ENCODE data around the gene MLLT1. TPM values are rescaled to one million over a fixed set of nuclear protein-coding genes. Genes with fewer than 3 reads are reported as not detected.

Gene MLLT1
- total and polyA plus RNA-seq, 2 of the 8 experiments (the other 6 are each of a cell fraction or from before 2014, with no cell fraction given) = 18.8 to 45.1 TPM

DNA sequence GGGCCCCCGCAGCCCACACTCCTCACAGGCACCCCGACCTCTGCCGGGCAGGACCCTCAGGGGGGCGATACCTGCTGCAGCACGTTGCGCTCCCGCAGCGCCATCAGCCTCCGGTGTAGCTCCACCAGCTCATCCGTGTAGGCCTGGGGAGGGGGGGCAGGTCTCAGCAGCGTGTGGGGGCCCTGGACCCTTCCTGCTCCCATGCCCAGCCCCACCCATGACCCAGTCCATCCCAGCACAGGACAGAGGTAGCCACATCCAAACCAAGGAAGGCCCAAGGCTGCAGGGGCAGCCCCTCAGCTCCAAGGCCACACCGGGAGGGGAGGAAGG is 66.5 kb downstream of the MLLT1 start:
- CTCF ChIA-PET (ENCODE audit: partially characterized antibody) = interaction anchor here (0.7 to 1.6 kb wide), 2 partner anchors 54 to 166 kb away, joined by 3 to 4 read pairs; no protein-coding TSS in a partner anchor
- FAIRE-seq (no peak), DNase-seq (ENCODE audit: low read depth in 1 of 2, low spot score in 2 of 2) (no peak)
- Histone ChIP-seq H2BK15ac (ENCODE audit: low read length) (no peak overlapping the region), H4K8ac (ENCODE audit: extremely low read depth, insufficient read depth, low read length) (no peak overlapping the region), H3K4me3 (ENCODE audit: extremely low read depth in 1 of 4, insufficient read depth in 2 of 4, low read depth in 3 of 4, low read length in 4 of 4) (no peak overlapping the region), H4K91ac (replicated peaks; ENCODE audit: insufficient read length, low read length) (no peak overlapping the region), H3K79me2 (ENCODE audit: control insufficient read depth in 1 of 2, insufficient read depth in 2 of 2, low read length in 2 of 2) (no peaks in the 10 kb centered on the region), H3K27ac (ENCODE audit: low read depth, low read length) (no peak overlapping the region), H3K27me3 (replicated peaks in 1 of 4; ENCODE audit: control insufficient read depth in 3 of 4, extremely low read depth in 1 of 4, insufficient read depth in 3 of 4, low read length in 3 of 4) (no peaks in the 10 kb centered on the region), H3K23me2 (ENCODE audit: low read depth, low read length) (peaks cover 5% of the 10 kb centered on the region; the same call in 1 of the 2 replicates), H3K14ac (ENCODE audit: insufficient read length) (no peak overlapping the region), H3K4me1 (replicated peaks in 1 of 4; ENCODE audit: control insufficient read depth in 3 of 4, insufficient read depth in 4 of 4, low read length in 3 of 4) (peaks cover 0 to 15% (median 7%) of the 10 kb centered on the region in 4 experiments; a peak in 5 of 7 replicates), H3K56ac (replicated peaks; ENCODE audit: insufficient read length, low read depth, low read length) (no peak overlapping the region), H3K79me1 (ENCODE audit: low read depth, low read length) (no peaks in the 10 kb centered on the region; the same call in 1 of the 2 replicates), H3K9ac (replicated peaks in 1 of 4; ENCODE audit: extremely low read depth in 1 of 4, low read depth in 3 of 4, low read length in 3 of 4) (no peak overlapping the region), H2BK5ac (ENCODE audit: low read depth, low read length) (no peak overlapping the region), H3K4ac (replicated peaks; ENCODE audit: insufficient read length, low read depth, low read length) (no peak overlapping the region), H3K36me3 (ENCODE audit: control insufficient read depth in 2 of 4, insufficient read depth in 4 of 4, low read length in 3 of 4) (peaks cover 0 to 19% (median 4%) of the 10 kb centered on the region in 4 experiments; a peak in 4 of 8 replicates), H3K23ac (ENCODE audit: insufficient read length) (no peak overlapping the region), H4K5ac (ENCODE audit: insufficient read length, low read depth, low read length) (no peak overlapping the region), H2BK20ac (ENCODE audit: low read length) (no peak overlapping the region), H2BK120ac (replicated peaks; ENCODE audit: low read depth, low read length) (no peak overlapping the region), H2AFZ (ENCODE audit: low read length) (no peak overlapping the region), H3K9me3 (ENCODE audit: insufficient read depth in 2 of 2, low read depth in 1 of 2, low read length in 1 of 2) (no peaks in the 10 kb centered on the region), H3K4me2 (ENCODE audit: insufficient read depth in 1 of 2, low read depth in 2 of 2, low read length in 2 of 2) (no peak overlapping the region), H3K18ac (ENCODE audit: extremely low read depth, low read length) (no peak overlapping the region), H2AK5ac (ENCODE audit: low read depth, low read length) (no peak overlapping the region), H2BK12ac (ENCODE audit: low read depth, low read length) (no peak overlapping the region), H4K20me1 (replicated peaks in 1 of 2; ENCODE audit: control insufficient read depth in 1 of 2, insufficient read depth in 2 of 2, low read length in 2 of 2) (peaks cover 0 to 7% of the 10 kb centered on the region in 2 experiments)
- 95% methylated on average over 10 of the region's 12 CpGs; no CpG with 5 or more reads in 1 of the 2 experiments for WGBS, 2 experiments (ENCODE audit: extremely low coverage in 1 of 2, insufficient coverage in 1 of 2, insufficient read length in 1 of 2, insufficient replicate concordance in 2 of 2, low coverage in 1 of 2, low lambda C conversion rate in 2 of 2, missing lambda C conversion rate in 1 of 2)
- no peak for TF ChIP-seq PHF8 (conservative IDR thresholded peaks at IDR 0.05; ENCODE audit: low read depth, low read length)
- TF ChIP-seq POLR2A (IDR thresholded peaks at IDR 0.05; ENCODE audit: control extremely low read depth in 1 of 2, low read depth in 2 of 2, low read length in 2 of 2) = no peak
- TF ChIP-seq MAFK (IDR thresholded peaks at IDR 0.05; ENCODE audit: low read depth, low read length) = no peak
- no peak for TF ChIP-seq SP4 (IDR thresholded peaks at IDR 0.05; ENCODE audit: low read length)
- TF ChIP-seq KDM1A (IDR thresholded peaks at IDR 0.05; ENCODE audit: borderline replicate concordance, low read length) = no peak
- no peak for TF ChIP-seq CHD2 (IDR thresholded peaks at IDR 0.05; ENCODE audit: low read length)
- no peak for TF ChIP-seq JUN (IDR thresholded peaks at IDR 0.05; ENCODE audit: low read depth, low read length)
- TF ChIP-seq ASH2L (IDR thresholded peaks at IDR 0.05; ENCODE audit: low read length) = no peak
- no peak for TF ChIP-seq CBX5 (IDR thresholded peaks at IDR 0.05; ENCODE audit: low read depth, low read length)
- TF ChIP-seq CEBPB (IDR thresholded peaks at IDR 0.05; ENCODE audit: low read depth, low read length) = no peak
- TF ChIP-seq KDM5A (IDR thresholded peaks at IDR 0.05; ENCODE audit: low read length) = no peak
- TF ChIP-seq NRF1 (IDR thresholded peaks at IDR 0.05; ENCODE audit: low read depth, low read length) = no peak
- no peak for TF ChIP-seq GABPA (IDR thresholded peaks at IDR 0.05; ENCODE audit: borderline replicate concordance, insufficient read depth, low read length)
- no peak for TF ChIP-seq BCL11A (IDR thresholded peaks at IDR 0.05; ENCODE audit: low read depth in 2 of 2, low read length in 2 of 2)
- TF ChIP-seq, protein P1, sequence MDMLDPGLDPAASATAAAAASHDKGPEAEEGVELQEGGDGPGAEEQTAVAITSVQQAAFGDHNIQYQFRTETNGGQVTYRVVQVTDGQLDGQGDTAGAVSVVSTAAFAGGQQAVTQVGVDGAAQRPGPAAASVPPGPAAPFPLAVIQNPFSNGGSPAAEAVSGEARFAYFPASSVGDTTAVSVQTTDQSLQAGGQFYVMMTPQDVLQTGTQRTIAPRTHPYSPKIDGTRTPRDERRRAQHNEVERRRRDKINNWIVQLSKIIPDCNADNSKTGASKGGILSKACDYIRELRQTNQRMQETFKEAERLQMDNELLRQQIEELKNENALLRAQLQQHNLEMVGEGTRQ (IDR thresholded peaks at IDR 0.05; ENCODE audit: low read length) = no peak
- POLR2A ChIA-PET (ENCODE audit: partially characterized antibody) = no interaction called here
